ENCODE data around the gene PID1. TPM values are rescaled to one million over a fixed set of nuclear protein-coding genes. Genes with fewer than 3 reads are reported as not detected.

PID1 gene
- total RNA-seq, 1 donor from 2014 or later = not detected

DNA sequence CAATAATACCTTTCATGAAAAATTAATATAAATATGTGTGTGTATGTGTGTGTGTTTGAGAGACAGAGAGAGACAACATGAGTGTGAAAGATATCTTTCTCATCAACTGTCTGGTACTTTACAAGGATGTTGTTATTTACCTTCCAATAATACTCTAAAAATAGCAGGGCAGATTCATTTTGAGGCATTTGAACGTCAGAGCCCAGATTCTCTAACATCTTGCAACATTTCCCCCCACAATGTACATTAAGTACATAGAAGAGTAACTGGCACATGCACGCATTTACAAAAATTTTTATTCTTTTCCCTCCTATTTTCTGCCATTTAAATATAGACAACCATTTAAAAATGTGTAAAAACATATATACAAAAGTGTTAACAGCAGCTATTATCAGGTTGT lies 100.9 kb downstream of the PID1 start:
- DNase-seq (ENCODE audit: low read depth, low spot score) = no peak

GRCh38 chr2:229169751-229170150 lies 101.3 kb downstream of the PID1 start:
- DNase-seq (ENCODE audit: low read depth, low spot score) = no peak

DNA sequence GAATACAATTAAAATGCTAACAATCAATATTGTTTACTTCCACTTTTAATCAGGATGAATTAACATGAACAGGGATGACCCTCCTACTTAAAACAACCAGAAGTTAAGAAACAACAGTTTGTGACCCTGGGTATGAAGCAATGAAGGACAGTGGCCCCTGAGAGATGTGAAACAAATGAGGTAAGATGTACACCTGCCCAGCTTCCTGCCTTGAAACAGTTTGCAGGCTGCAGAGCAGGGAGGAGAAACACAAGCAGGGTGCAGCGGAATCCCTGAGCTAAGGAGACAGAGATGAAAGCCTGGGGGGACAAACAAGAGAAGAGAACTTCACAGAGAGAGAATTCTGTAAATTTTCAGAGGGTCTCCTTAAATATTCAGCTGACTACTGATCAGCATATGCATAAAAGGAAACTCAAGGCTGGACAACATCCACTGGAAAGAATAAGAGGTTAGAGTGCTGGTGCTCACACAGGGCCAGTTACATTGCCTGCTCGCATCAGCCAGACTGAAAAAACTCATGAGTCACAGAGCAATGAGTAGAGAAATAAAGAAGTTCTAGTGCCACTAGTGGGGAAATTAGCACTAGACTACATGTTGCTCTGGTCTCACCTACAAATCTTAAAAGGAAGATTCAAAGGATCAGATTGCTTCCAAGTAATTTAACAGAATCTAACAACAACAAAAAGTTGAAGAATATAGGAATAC lies 106.4 kb downstream of the PID1 start:
- DNase-seq (ENCODE audit: low read depth, low spot score) = no peak

GRCh38 chr2:229163893-229164292 lies 107.2 kb downstream of the PID1 start:
- no peak for DNase-seq (ENCODE audit: low read depth, low spot score)

- DNase-seq (ENCODE audit: low read depth, low spot score) = no peak
These were observed 109.1 kb downstream of the PID1 start for GRCh38 chr2:229162015-229162414.

GRCh38 chr2:229160984-229161383 lies 110.1 kb downstream of the PID1 start:
- no peak for DNase-seq (ENCODE audit: low read depth, low spot score)

- no peak for DNase-seq (ENCODE audit: low read depth, low spot score)
These were observed 110.9 kb downstream of the PID1 start for GRCh38 chr2:229160180-229160579.

DNA sequence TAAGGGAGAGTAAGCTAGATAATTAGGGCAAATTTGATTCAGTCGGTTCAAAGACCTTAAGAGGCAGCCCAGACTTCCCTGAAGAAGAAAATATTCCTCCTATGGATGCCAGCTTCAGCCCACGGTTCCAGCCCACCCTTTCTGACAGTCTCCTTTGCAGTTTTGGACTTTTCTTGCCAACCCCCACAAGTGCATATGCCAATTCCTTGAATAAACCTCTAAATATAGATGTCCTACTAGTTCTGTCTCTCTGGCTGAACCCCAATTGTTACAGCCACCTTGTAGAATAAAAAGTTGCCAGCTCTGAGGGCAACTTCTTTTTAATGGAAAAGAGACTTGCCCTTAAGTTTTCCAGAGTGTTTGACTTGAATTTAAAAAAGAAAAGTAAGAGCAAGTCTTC lies 111.7 kb downstream of the PID1 start:
- no peak for DNase-seq (ENCODE audit: low read depth, low spot score)

DNA sequence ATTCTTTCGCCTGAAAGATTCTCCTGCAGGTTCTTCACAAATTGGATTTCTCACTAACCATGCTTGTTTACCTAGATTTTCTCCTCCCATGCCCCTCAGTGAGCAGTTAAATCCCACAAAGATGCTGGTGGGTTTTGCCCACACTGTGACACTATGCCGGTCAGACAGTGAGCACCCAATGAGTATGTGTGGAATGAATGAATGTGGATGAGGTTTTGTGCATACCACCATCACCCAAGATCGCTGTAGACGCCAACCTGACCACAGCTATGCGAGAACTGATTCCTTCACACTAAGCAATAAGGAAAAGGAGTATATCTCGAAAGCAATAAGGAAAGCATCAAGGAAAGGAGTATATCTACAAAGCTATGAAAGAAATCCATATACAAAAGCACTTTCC lies 116.7 kb downstream of the PID1 start:
- no peak for DNase-seq (ENCODE audit: low read depth, low spot score)

DNA sequence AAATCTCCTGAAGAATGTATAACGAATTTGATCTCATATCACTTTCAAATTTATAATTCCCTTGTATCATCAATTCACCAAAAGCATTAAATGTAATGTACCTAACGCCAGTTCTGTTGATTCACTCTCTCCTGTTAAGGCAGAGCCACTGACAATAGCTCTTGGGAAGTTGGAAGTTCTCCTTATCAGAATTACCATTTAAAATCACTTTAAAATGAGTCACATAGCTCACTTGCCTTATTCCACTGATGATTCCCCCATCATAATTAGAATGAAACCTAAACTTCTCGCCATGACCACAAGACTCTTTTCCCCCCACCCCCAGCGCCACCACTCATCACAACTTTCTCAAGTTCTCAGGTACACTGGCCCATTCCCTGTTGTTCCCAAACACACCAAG lies 117.1 kb downstream of the PID1 start:
- no peak for DNase-seq (ENCODE audit: low read depth, low spot score)

DNA sequence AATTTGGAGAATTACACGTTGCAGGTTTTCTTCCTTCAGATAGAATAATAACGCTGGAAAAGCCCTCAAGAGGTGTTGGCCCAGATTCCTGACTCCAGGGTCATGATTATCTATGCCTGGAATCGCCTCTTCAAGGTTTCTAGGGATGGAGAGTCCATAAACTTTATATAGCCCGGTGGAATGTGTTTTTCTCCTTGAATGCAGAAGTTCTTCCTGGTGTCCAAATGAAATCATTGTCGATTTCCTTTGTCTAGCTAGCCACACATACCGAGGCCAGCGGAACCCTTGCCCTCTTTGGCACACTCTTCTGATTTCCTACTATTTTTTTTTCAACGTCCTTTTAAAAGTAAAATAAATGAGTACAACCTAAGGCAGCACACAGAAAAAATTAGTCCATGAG lies 117.8 kb downstream of the PID1 start:
- no peak for DNase-seq (ENCODE audit: low read depth, low spot score)

DNA sequence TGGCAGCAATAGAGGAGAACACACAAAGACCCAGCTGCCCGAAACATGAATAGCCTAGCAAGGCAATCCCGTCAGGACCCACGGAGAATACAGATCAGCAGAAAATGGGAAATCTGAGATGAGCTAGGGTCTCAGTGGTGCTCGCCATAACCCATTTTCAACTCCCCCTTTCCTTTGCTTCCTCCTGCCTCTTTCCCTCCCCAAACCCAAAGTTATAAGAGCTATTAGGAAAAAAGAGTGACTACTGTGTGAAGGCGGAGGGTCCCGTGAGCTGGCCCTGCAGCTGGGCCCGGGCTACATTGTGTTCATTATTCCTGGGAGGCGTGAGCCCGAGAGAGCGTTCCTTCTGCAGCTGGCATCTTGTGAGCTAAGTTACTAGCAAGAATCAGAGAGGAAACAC lies 118.4 kb downstream of the PID1 start:
- DNase-seq (ENCODE audit: low read depth, low spot score) = no peak

- no peak for DNase-seq (ENCODE audit: low read depth, low spot score)
These were observed 120.8 kb downstream of the PID1 start for GRCh38 chr2:229150317-229150716.

DNA sequence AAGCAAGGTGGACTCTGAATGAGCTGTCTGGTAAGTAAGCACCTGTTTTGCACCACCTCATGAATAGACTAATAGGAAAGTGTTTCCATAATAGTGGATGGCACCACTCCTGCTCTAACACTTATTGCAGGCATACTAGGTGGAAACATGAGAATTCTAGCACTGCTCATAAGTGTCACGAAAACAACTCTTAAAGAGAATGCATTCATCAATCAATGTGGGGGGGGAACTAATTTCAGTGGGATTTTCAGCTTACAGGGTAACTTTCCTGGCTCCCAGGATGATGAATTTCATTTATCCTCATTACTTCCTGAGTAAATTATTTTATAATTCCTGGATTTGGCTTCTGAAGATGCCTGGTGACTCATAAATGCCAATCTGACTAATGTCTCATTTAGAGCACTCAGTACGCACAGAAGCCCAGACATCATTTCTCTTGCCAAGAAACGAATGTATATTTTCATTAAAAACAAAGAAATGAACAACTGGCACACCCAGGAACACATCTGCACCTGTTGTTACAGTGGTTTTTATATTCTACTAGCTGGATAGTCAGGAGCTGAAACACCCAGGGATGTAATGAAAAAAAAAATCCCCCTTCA lies 129.6 kb downstream of the PID1 start:
- DNase-seq (ENCODE audit: low read depth, low spot score) = no peak

- no peak for DNase-seq (ENCODE audit: low read depth, low spot score)
These were observed 133.4 kb downstream of the PID1 start for GRCh38 chr2:229137639-229138038.

DNA sequence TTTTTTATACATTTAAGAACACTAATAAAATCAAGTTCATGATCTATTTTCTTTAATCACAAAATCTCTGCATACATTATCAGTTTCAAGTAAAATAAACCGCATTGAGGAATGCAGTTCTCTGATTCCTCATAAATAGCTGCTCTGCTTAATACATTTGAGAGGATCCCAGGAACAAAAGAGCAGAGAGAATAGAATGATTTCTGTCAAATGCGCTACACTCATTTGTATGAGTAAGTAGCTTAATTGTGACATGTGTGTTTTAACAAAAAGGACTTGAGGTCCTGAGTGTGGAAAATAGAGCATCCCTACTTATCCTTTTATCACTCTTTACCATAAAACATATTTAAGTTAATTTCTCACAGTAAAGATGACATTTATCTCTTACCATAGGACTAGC lies 134.0 kb downstream of the PID1 start:
- DNase-seq (ENCODE audit: low read depth, low spot score) = no peak

DNA sequence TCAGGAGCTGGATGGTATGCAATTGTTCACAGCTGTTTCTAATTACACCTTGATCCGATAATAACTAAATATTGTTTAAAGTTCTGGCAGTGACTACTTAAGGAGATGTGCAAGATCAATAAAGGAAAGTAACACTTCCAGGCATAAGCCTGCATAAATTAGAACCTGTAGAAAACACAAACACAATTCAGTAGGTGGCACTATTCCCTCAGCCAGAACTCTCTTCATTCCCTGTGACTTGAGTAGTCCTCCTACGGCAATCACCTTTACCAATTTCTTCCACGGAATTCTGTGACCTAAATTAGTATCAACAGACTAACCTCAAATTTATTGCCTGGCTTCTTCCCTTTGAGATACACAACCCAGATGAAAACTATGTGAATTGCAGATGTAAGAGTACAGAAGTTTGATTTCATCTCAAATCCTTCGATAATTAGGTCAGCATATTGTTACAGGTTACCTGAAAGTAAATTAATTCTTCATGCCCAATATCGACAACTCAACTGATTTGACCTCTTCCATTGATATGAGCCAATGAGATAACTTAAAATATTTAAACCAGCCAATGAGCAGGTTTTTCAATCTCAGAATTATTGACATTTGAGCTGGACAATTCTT lies 137.8 kb downstream of the PID1 start:
- no peak for DNase-seq (ENCODE audit: low read depth, low spot score)

DNA sequence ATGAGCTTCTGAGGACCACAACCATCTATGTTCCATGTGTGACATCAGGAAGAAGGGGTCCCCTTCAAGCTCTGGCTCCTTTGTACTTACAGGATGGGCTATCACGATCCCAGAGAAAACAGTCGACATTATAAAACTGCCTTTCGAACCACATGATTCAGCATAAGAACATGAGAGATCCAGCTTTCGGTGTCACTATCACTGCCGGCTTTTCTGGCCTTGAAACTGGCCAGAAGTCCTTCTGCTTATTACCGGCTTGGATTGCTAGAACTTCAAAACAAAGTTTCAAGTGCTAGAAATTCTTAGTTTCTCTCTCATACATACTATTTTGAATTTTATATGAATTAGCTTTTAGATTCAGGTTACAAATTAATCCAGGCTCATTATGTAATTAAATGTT lies 138.9 kb downstream of the PID1 start:
- DNase-seq (ENCODE audit: low read depth, low spot score) = no peak

DNA sequence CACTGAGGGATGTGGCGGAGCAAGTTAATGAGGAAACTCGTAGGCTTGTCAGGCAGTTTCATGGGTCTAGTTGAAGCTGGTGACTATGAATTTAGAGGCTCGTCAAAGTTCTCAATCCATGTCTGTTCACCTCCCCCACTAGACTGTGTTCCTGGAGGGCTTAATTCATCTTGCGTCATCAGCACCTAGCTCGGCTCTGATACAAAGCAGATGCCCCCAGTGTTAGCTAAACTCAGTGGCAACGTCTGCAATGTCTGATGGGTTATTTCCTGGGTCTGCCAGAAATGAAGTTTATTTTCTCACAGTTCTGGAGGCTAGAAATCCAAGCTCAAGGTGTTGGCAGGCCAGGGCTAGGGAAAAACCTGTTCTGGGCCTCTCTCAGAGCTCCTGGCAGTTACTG lies 140.6 kb downstream of the PID1 start:
- no peak for DNase-seq (ENCODE audit: low read depth, low spot score)

- no peak for DNase-seq (ENCODE audit: low read depth, low spot score)
These were observed 141.2 kb downstream of the PID1 start for GRCh38 chr2:229129738-229130371.

GRCh38 chr2:229127471-229127870 lies 143.6 kb downstream of the PID1 start:
- DNase-seq (ENCODE audit: low read depth, low spot score) = no peak

DNA sequence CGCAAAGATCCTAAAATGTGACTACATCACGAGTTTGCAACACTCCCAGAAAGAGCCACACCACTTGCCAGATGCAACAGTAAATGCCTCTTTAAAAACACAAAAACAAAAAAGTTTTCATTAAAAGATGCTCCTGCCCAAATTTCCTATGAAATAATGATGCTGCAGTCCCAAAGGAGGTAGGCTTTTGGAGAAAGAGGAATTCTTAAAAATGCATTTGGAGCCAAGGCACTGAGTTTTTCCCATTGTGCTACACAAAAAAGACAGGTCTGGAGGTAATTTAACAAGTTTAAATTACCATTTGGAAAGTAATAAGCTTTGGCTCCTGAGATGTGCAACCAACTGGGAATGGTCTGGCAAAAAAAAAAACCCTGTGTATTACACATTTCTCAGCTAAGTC lies 145.0 kb downstream of the PID1 start:
- DNase-seq (ENCODE audit: low read depth, low spot score) = no peak

- no peak for DNase-seq (ENCODE audit: low read depth, low spot score)
These were observed 147.0 kb downstream of the PID1 start for GRCh38 chr2:229124136-229124535.
